CD4-positive, alpha-beta T cell treated with Interleukin-15 for 1 hour (primary cell): ENCODE measurements around the gene DTX2.
A peak's percentile ranks its signal among the peaks of the same experiment; 100 is the strongest.
"Not testable (repeated sequence)": the region's sequence is repeated elsewhere in the genome, so short reads cannot be mapped to it uniquely, and the experiment has no call there.

Experiments used
- DNase-seq: peaks from one replicate; pipeline ENCODE4 v3.0.0-alpha.2; 2020

The DTX2 gene

GRCh38 chr7:76513817-76514799 lies 52.6 kb downstream of the DTX2 start:
- DNase-seq = peak; percentile 14

DNA sequence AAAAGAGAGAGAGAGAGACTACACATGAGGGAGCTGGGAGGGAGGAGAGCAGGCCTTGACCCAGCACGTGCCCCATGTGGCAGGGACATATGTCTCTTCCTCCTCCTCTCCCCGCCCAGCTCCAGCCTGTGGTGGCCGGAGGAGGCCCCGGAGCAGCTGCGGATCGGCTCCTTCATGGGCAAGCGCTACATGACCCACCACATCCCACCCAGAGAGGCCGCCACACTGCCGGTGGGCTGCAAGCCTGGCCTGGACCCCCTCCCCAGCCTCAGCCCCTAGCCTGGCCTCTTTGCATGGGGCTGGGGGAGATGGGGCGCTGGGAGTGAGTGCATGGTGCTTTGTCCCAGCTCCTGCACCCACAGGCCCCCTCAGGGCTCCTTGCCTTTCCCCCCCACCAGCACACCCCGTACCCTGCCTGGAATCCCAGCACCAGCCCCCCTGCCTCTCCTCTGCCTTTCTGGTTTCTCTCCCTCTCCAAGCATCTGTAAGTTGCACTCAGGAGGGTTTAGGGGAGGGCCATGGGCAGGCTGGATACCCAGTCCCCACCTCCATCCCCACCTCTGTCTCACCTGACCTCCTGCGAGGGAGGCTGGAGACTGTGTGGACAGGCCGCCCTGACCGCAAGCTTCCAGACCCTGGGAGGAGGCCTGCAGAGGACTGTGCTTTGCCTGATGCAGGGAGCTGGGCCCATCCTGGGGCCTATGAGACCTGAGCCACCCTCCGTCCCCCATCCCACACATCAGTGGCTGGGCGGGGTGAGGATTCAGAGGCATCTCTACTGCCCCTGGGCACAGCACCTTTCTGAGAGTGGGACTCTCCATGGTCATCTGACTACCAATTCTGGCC lies 53.6 kb downstream of the DTX2 start:
- peak; percentile 10 for DNase-seq

GRCh38 chr7:76515999-76516443 lies 54.5 kb downstream of the DTX2 start:
- no peak for DNase-seq

DNA sequence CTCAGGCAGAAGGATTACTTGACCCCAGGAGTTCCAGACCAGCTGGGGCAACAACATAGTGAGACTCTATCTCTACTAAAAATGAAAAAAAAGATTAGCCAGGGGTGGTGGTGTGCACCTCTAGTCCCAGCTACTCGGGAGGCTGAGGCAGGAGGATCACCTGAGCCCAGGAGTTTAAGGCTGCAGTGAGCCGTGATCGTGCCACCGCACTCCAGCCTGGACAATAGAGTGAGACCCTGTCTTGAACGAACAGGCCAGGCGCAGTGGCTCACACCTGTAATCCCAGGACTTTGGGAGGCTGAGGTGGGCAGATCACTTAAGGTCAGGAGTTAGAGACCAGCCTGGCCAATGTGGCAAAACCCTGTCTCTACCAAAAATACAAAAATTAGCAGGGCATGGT lies 55.4 kb downstream of the DTX2 start:
- DNase-seq = not testable (repeated sequence)

DNA sequence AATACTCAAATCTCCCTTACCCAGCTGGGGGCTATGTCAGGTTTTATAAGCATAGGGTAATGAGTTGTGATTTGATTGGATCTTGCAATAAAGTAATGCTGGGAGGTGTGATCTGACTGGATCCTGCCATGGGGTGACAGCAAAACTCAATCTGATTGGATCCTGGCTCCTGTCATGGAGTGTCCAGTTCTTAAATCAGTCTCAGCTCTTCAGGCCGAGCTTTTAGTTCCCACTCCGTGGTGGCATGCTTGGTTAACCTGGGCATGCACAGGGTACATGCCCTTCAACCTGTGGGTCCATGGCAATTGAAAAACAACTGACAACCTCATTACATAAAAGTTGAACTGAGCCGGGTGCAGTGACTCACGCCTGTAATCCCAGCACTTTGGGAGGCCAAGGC lies 64.7 kb downstream of the DTX2 start:
- not testable (repeated sequence) for DNase-seq

- not testable (repeated sequence) for DNase-seq
Observed at GRCh38 chr7:76531643-76532042, 70.1 kb downstream of the DTX2 start.

DNA sequence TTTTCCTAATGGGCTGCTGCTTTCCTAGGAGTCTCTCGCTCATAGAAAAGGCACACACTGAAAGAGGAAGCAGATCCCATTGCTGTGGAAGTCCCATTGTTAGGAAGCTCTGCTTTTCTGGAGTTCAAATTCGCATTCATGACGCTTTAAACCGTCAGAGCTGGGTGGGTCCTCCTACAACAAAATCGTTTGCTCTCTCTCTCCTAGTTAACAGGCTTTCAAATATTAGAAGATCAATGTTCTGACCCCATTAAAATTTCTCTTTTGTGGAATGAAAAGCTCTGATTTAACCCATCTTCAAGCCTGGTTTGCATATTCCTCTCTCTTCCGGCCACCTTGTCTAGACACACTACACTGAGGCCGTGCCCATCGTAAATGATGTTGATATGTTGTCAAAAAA lies 81.7 kb downstream of the DTX2 start, which contains the start of gene SPDYE16:
TSS of gene SPDYE16 (minus strand) at position 101 of the 400 bp plus-strand sequence. CDS start 1,838 bp downstream, outside the sequence.
- not testable (repeated sequence) for DNase-seq

GRCh38 chr7:76549025-76549854 lies 87.7 kb downstream of the DTX2 start:
- peak; percentile 91 for DNase-seq

DNA sequence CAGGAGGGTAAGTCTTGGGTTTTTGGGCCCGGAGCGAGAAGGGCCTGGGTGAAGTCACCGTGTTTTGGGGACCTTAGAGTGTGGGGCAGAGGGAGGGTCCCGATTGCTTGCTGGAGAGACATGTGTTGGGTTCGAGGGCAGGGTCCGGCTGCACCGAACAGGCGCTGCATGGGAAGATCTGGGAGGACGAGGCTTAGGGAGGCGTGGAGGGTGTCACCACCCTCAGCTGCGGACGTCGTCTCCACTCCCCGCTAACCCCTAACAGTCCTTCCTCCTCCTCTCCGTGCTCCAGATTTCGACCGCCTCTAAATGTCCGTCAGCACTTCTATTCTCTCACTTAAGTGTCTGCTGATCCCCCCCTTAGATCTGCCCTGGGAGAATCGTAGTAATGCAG lies 88.3 kb downstream of the DTX2 start:
- DNase-seq = not testable (repeated sequence)

DNA sequence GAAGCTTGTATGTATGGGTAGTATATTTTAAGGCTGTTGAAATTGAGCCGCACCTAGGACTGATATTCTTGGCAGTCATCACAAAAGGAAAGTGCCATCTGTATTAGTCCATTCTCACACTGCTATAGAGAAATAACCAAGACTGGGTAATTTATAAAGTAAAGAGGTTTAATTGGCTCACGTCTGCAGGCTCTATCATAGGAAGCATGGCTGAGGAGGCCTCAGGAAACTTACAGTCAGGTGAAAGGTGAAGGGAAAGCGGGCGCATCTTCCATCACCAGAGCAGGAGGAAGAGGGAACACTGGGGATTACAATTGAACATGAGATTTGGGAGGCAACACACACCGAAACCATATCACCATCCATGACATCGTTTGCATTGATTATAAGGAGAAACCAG lies 90.5 kb downstream of the DTX2 start:
- DNase-seq = not testable (repeated sequence)
